SK-N-MC (cell line): ENCODE results near the gene C9orf152.

Source experiments
- EZH2 ChIP-seq: fragments of 200-600 bp; sonication (generic); IDR thresholded peaks from one replicate; pipeline ENCODE4 v1.6.1; 2017; ENCODE audit warnings: antibody characterized with exemption
- POLR2AphosphoS5 ChIP-seq: IDR thresholded peaks from 2 replicates; pipeline ENCODE4 v1.6.1; 2012; ENCODE audit warnings: mild to moderate bottlenecking, low read depth, low read length, borderline replicate concordance

DNA sequence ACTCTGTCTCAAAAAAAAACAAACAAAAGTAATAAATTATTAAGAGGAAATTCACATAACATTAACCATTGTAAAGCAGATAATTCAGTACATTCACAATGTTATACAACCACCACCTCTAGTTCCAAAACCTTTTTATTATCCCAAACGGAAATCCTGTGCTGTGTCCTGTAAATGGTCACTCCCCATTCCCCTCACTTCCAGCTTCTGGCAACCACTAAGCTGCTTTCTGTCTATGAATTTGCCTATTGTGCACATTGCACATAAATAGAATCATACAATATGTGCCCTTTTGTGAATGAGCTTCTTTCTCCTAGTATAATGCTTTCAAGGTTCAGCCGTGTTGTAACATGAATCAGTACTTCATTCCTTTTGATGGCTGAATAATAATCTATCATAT is 20.8 kb downstream of the C9orf152 start:
- TF ChIP-seq EZH2 = no peak
- TF ChIP-seq POLR2AphosphoS5 = no peak
